ENCODE results near the gene UNG.
"Not testable (repeated sequence)": the region's sequence is repeated elsewhere in the genome, so short reads cannot be mapped to it uniquely, and the experiment has no call there.

Gene UNG

GRCh38 chr12:109097435-109098182, at the start of gene UNG:
TSS of gene UNG (plus strand) at chr12:109097597. CDS start at chr12:109097680, 83 bp downstream.
- peak; percentile 95 for DNase-seq

GRCh38 chr12:109048706-109049105, 48.7 kb upstream of the UNG start:
- DNase-seq = not testable (repeated sequence)

DNA sequence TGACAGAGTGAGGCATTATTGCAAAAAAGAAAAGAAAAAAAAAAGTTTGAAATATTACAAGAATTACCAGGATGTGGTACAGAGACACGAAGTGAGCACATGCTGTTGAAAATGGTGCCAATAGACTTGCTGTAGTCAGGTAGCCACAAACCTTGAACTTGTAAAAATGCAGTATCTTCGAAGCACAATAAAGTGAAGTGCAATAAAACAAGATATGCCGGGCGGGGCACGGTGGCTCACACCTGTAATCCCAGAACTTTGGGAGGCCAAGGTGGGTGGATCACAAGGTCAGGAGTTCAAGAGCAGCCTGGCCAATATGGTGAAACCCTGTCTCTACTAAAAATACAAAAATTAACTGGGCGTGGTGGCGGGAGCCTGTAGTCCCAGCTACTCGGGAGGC, 47.6 kb upstream of the UNG start:
- not testable (repeated sequence) for DNase-seq

DNA sequence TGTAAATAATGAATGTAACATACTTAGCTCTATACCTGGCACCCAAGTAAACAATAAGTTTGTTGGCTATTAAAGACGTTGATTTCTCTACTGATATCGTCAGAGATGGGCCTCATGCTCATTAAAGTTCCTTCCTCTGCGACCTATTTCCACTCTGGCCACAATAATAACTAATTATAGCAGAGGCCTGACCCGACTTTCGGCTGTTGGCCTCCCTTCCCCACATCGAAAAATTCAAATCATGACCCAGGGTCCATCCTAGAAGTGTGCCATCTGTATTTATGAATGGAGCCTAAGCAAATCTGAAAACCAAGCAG, 45.3 kb upstream of the UNG start:
- no peak for DNase-seq

GRCh38 chr12:109052414-109053323, 44.7 kb upstream of the UNG start, which contains the start of gene USP30:
TSS of gene USP30 (plus strand) at chr12:109052576. CDS start at chr12:109052679, 103 bp downstream.
- DNase-seq = peak; percentile 82

GRCh38 chr12:109053382-109054123, 43.8 kb upstream of the UNG start:
- no peak for DNase-seq

DNA sequence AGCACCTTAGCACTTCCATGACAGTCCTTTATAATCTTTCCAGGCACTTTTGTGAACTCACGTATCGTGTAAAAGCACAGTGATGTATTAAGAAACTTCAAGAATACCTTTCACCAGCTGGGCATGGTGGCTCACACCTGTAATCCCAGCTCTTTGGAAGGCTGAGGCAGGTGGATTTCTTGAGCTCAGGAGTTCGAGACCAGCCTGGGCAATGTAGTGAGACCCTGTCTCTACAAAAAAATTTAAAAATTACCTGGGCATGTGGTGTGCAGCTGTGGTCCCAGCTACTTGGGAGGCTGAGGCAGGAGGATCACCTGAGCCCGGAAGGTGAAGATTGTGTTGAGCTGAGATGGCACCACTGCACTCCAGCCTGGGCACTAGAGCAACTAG, 43.3 kb upstream of the UNG start:
- not testable (repeated sequence) for DNase-seq

GRCh38 chr12:109054520-109054919, 42.9 kb upstream of the UNG start:
- no peak for DNase-seq

- no peak for DNase-seq
These were observed 40.5 kb upstream of the UNG start for GRCh38 chr12:109056891-109057290.

- no peak for DNase-seq
These were observed 40.0 kb upstream of the UNG start for GRCh38 chr12:109057376-109057775.

DNA sequence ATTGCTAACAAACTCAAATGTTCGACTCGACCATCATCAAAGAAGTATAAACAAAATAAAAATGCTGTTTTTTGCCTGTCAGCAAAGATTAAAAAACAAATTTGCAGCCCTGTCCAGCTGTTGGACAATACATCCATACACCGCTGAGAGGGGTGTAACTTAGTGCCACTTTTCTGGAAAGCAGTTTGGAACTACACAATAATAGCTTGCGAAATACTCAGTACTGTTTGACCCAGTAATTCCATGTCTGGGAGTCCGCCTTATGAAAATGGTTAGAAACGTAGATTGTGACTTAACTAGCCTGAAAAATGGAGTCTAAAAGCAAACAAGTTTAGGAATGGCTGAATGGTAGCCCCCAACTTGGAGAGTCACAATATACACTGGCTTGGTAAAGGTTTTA, 38.6 kb upstream of the UNG start:
- DNase-seq = no peak

DNA sequence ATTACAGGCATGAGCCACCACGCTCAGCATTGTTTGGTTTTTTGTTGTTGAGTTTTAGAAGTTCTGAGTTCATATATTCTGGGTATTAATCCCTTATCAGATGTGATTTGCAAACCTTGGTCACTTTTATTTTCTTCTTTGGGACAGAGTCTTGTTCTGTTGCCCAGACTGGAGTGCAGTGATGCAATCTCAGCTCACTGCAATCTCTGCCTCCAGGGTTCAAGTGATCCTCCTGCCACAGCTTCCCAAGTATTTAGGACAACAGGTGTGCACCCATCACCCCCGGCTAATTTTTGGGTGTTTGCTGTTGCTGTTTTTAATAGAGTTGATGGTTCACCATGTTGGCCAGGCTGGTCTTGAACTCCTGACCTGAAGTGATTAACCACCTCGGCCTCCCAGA, 33.3 kb upstream of the UNG start:
- no peak for DNase-seq

DNA sequence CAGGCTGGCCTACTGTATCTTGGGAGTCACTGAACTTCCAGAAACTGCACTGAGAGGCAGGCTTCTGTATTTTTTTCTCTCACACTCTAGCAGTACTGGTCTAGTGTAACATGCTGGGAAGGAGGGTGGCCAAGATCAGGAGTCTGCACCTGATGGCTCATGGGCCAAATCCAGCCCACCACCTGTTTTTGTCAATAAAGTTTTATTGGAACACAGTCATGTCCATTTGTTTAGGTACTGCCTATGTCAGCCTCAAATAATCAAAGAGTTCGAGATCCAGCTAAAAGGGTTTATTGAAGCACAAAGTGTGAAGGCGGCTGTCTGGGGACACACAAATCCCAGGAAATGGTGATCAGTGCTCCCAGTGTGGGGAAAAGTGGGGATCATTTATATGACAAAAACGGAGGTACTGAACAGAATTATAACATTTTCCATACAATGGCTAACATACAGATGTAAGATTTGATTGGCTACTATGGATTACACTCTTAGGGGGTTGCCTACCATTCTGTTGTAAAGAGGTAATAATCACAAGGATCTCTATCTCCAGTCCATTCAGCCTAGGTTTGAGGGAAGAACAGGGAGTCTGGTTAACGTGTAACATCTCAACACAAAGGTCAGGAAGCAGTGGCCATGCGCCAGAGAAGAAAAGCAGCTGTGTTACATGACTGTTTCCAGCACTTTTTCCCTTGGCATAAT, 32.1 kb upstream of the UNG start:
- no peak for DNase-seq

DNA sequence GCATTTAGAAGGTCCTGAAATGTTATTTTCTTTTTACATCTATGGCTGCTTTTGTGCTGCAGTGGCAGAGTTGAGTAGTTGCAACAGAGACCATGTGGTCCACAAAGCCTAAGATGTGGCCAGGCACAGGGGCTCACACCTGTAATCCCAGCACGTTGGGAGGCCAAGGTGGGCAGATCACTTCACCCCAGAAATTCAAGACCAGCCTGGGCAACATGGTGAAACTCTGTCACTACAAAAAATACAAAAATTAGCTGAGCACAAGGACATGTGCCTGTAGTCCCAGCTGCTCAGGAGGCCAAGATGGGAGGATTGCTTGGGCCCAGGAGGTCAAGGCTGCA, 31.6 kb upstream of the UNG start:
- no peak for DNase-seq

GRCh38 chr12:109069307-109070271, 27.8 kb upstream of the UNG start:
- DNase-seq = no peak

GRCh38 chr12:109074866-109075265, 22.5 kb upstream of the UNG start:
- no peak for DNase-seq

DNA sequence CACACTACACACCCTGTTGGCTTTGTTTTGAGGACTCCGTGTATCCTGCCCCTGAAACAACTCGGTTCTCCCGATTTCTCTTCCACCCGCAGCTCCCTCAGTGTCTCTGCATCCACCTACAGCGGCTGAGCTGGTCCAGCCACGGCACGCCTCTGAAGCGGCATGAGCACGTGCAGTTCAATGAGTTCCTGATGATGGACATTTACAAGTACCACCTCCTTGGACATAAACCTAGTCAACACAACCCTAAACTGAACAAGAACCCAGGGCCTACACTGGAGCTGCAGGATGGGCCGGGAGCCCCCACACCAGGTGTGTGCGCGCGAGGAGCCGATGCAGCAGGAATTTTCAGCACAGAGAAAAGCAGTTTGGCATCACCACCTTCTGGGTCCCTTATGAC, 14.6 kb upstream of the UNG start:
- no peak for DNase-seq

DNA sequence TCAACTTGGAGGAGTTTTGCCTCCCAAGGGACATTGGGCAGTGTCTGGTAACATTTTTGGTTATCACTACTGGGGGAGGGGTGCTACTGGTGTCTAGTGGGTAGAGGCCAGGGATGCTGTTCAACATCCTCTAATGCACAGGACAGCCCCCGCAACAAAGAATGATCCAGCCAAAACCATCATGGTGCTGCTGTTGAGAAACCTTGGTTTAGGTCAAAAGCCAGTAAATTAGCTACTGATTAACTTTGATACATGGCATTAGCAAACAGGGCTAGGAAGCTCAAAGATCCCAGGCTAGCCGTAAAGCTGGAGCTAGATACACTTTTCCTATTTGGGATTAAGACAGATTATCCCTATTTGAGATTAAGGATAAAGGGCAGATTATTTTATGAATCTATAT, 13.0 kb upstream of the UNG start:
- no peak for DNase-seq

GRCh38 chr12:109085590-109085989, 11.8 kb upstream of the UNG start:
- DNase-seq = no peak

DNA sequence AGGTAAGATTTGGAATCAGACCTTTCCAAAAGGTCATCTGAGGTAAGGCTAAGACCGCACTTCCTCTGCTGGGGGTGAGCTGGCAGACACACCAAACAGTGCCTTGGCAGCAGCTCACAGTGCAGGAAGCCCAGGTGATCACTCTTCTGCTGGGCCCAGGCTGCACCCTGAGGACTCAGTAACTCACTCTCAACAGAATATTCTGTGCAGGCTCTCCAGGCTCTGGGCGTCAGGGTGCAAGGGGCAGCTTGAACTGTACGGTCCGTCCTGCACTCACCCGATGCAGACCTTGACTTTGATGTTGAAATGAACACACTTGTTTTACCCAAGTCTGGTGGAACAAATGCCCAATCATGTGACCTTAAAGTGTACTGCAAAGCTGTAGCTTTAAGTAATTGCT, 10.1 kb upstream of the UNG start:
- no peak for DNase-seq

- DNase-seq = no peak
These were observed 8.6 kb upstream of the UNG start for GRCh38 chr12:109088818-109089217.

- no peak for DNase-seq
These were observed 7.7 kb upstream of the UNG start for GRCh38 chr12:109089683-109090082.
